GM23338 (cell line): ENCODE results near the gene DNAJC19. TPM values are rescaled to one million over a fixed set of nuclear protein-coding genes. Genes with fewer than 3 reads are reported as not detected.

Experiments
- ATAC-seq: fragments of 200-7000 bp; cut with Tn5 transposase; 3 replicates; pipeline ENCODE4 v1.9.1; 2020
- DNase-seq: peaks from one replicate; pipeline ENCODE4 v3.0.0-alpha.2; 2015; ENCODE audit warnings: low spot score
- H2AFZ ChIP-seq: fragments of 200-600 bp; sonication (generic); 2 replicates; pipeline ENCODE4 v1.8.0; 2016; ENCODE audit warnings: antibody characterized with exemption, mild to moderate bottlenecking, moderate library complexity
- H3F3A ChIP-seq: fragments of 200-600 bp; sonication (generic); replicated peaks from 2 replicates; pipeline ENCODE4 v1.8.0; 2017; ENCODE audit warnings: antibody characterized with exemption, mixed run types, low read depth
- H3K27ac ChIP-seq: fragments of 200-600 bp; sonication (generic); 2 replicates; pipeline ENCODE4 v1.6.1; 2016; ENCODE audit warnings: low read depth
- H3K27me3 ChIP-seq: fragments of 200-600 bp; sonication (generic); 2 replicates; pipeline ENCODE4 v1.8.0; 2016; ENCODE audit warnings: mild to moderate bottlenecking, mixed run types, moderate library complexity; ENCODE audit not compliant: insufficient read depth
- H3K36me3 ChIP-seq: fragments of 200-600 bp; sonication (generic); 2 replicates; pipeline ENCODE4 v1.8.0; 2016; ENCODE audit warnings: mild to moderate bottlenecking; ENCODE audit not compliant: insufficient read depth
- H3K4me1 ChIP-seq: fragments of 200-600 bp; sonication (generic); 2 replicates; pipeline ENCODE4 v1.8.0; 2016; ENCODE audit warnings: mild to moderate bottlenecking, moderate library complexity; ENCODE audit not compliant: insufficient read depth
- H3K4me2 ChIP-seq: fragments of 200-600 bp; sonication (generic); 2 replicates; pipeline ENCODE4 v1.7.1; 2017; ENCODE audit warnings: mixed run types
- H3K4me3 ChIP-seq: fragments of 200-600 bp; sonication (generic); 2 replicates; pipeline ENCODE4 v1.6.1; 2016; ENCODE audit warnings: mixed run types
- H3K79me2 ChIP-seq: fragments of 200-600 bp; sonication (generic); replicated peaks from 2 replicates; pipeline ENCODE4 v1.8.0; 2017; ENCODE audit warnings: mild to moderate bottlenecking; ENCODE audit not compliant: insufficient read depth
- H3K9me2 ChIP-seq: fragments of 200-600 bp; sonication (generic); 2 replicates; pipeline ENCODE4 v1.8.0; 2017; ENCODE audit not compliant: insufficient read depth
- H4K20me1 ChIP-seq: fragments of 200-600 bp; sonication (generic); replicated peaks from 2 replicates; pipeline ENCODE4 v1.8.0; 2017; ENCODE audit warnings: mild to moderate bottlenecking; ENCODE audit not compliant: insufficient read depth
- H3K27ac Mint-ChIP-seq: 2 replicates; pipeline ENCODE4 v1.8.0; 2020; ENCODE audit warnings: inconsistent platforms, mild to moderate bottlenecking, moderate library complexity, mixed read lengths
- H3K27me3 Mint-ChIP-seq: 3 replicates; pipeline ENCODE4 v1.8.0; 2022; ENCODE audit warnings: low read depth, mild to moderate bottlenecking, moderate library complexity, mixed read lengths, inconsistent platforms; ENCODE audit not compliant: insufficient read depth, poor library complexity
- H3K36me3 Mint-ChIP-seq: 3 replicates; pipeline ENCODE4 v1.8.0; 2021; ENCODE audit warnings: low read depth, mild to moderate bottlenecking, inconsistent platforms, moderate library complexity, mixed read lengths
- H3K4me1 Mint-ChIP-seq: 3 replicates; pipeline ENCODE4 v1.8.0; 2020; ENCODE audit warnings: mild to moderate bottlenecking, inconsistent platforms, mixed read lengths
- H3K4me3 Mint-ChIP-seq: 3 replicates; pipeline ENCODE4 v1.8.0; 2021; ENCODE audit warnings: moderate library complexity, mild to moderate bottlenecking, inconsistent platforms, mixed read lengths
- H3K9me3 Mint-ChIP-seq: 3 replicates; pipeline ENCODE4 v1.8.0; 2020; ENCODE audit warnings: moderate library complexity, mild to moderate bottlenecking, inconsistent platforms, mixed read lengths
- CREB1 ChIP-seq: fragments of 250-450 bp; sonication (Bioruptor Pico); IDR thresholded peaks from 2 replicates; pipeline ENCODE4 v1.5.0; 2020; ENCODE audit warnings: low read depth, mild to moderate bottlenecking, moderate library complexity
- ETS1 ChIP-seq: IDR thresholded peaks from 2 replicates; pipeline ENCODE4 v1.6.1; 2016; ENCODE audit warnings: antibody characterized with exemption
- EZH2 ChIP-seq: fragments of 200-600 bp; sonication (generic); IDR thresholded peaks from one replicate; pipeline ENCODE4 v1.8.0; 2017; ENCODE audit warnings: antibody characterized with exemption, mild to moderate bottlenecking, low read depth; ENCODE audit not compliant: unreplicated experiment
- EZH2phosphoT487 ChIP-seq: fragments of 200-600 bp; sonication (generic); IDR thresholded peaks from one replicate; pipeline ENCODE4 v1.8.1; 2018; ENCODE audit warnings: antibody characterized with exemption; ENCODE audit not compliant: unreplicated experiment
- JUNB ChIP-seq: IDR thresholded peaks from one replicate; pipeline ENCODE4 v1.6.1; 2016; ENCODE audit warnings: antibody characterized with exemption; ENCODE audit not compliant: unreplicated experiment
- NANOG ChIP-seq: IDR thresholded peaks from 2 replicates; pipeline ENCODE4 v1.6.1; 2016; ENCODE audit warnings: antibody characterized with exemption, borderline replicate concordance
- POLR2AphosphoS5 ChIP-seq: IDR thresholded peaks from 2 replicates; pipeline ENCODE4 v1.6.1; 2016; ENCODE audit warnings: antibody characterized with exemption, low read depth
- ZNF114 ChIP-seq: fragments of 250-450 bp; sonication (Bioruptor Pico); IDR thresholded peaks from 2 replicates; pipeline ENCODE4 v1.5.0; 2020; ENCODE audit warnings: mild to moderate bottlenecking, moderate library complexity
- ZNF331 ChIP-seq: fragments of 250-450 bp; sonication (Bioruptor Pico); IDR thresholded peaks from 2 replicates; pipeline ENCODE4 v1.5.0; 2020; ENCODE audit warnings: low read depth, mild to moderate bottlenecking, moderate library complexity
- ZNF462 ChIP-seq: fragments of 250-450 bp; sonication (Bioruptor Pico); IDR thresholded peaks from 2 replicates; pipeline ENCODE4 v1.5.0; 2020; ENCODE audit warnings: mild to moderate bottlenecking, moderate library complexity
- polyA plus RNA-seq: library from polyadenylated mRNA; unstranded; fragments of >200 nt; fragmentation: Nextera tagmentation; extraction: Ambion mirVana; gene quantifications from 2 replicates; pipeline ENCODE4 v1.2.1, GENCODE V29; 2016
- total RNA-seq: library from RNA; depleted of rRNA; stranded (reverse); fragments of >200 nt; shearing (Covaris generic); gene quantifications from 2 replicates; pipeline ENCODE4 v1.2.3, GENCODE V29; 2014

Gene DNAJC19
- total and polyA plus RNA-seq, 2 experiments from 2014 or later, result 33.4 to 312 TPM

- H2AFZ ChIP-seq, result no peak overlapping the region
- Mint-ChIP-seq H3K27me3 (no peaks in the 10 kb centered on the region), H3K4me3 (no peak overlapping the region), H3K4me1 (no peaks in the 10 kb centered on the region), H3K9me3 (peaks cover 15% of the 10 kb centered on the region; the same call in 2 of the 3 replicates), H3K36me3 (peaks cover 3% of the 10 kb centered on the region; the same call in 1 of the 3 replicates), H3K27ac (no peak overlapping the region)
- H3K79me2 ChIP-seq, result no peaks in the 10 kb centered on the region
- no peaks in the 10 kb centered on the region for H3K27me3 ChIP-seq
- DNase-seq (no peak), ATAC-seq (no peak)
- TF ChIP-seq EZH2 (no peak), CREB1 (CRISPR knock-in tag) (no peak), ZNF462 (CRISPR knock-in tag) (no peak), ZNF331 (CRISPR knock-in tag) (no peak), JUNB (no peak), ZNF114 (CRISPR knock-in tag) (no peak)
- no peaks in the 10 kb centered on the region for H3K4me1 ChIP-seq
- H3K36me3 ChIP-seq, result no peaks in the 10 kb centered on the region; the same call in 1 of the 2 replicates
- no peaks in the 10 kb centered on the region for H3F3A ChIP-seq
- no peak overlapping the region for H3K4me3 ChIP-seq
- no peaks in the 10 kb centered on the region for H3K9me2 ChIP-seq
- H3K27ac ChIP-seq, result no peak overlapping the region
- no peak overlapping the region for H3K4me2 ChIP-seq
- H4K20me1 ChIP-seq, result no peaks in the 10 kb centered on the region
Observed at GRCh38 chr3:181025204-181025603, 35.7 kb upstream of the DNAJC19 start.

GRCh38 chr3:181017690-181018089, 28.2 kb upstream of the DNAJC19 start:
- Mint-ChIP-seq H3K9me3 (no peaks in the 10 kb centered on the region), H3K4me1 (no peaks in the 10 kb centered on the region), H3K27me3 (no peaks in the 10 kb centered on the region), H3K4me3 (no peak overlapping the region), H3K27ac (no peak overlapping the region), H3K36me3 (no peaks in the 10 kb centered on the region)
- Histone ChIP-seq H3K36me3 (no peaks in the 10 kb centered on the region), H2AFZ (no peak overlapping the region), H3K9me2 (no peaks in the 10 kb centered on the region), H3K4me3 (no peak overlapping the region), H3K27me3 (no peaks in the 10 kb centered on the region), H3K79me2 (no peaks in the 10 kb centered on the region), H3K4me2 (no peak overlapping the region), H3K27ac (no peak overlapping the region), H4K20me1 (no peaks in the 10 kb centered on the region), H3K4me1 (no peaks in the 10 kb centered on the region), H3F3A (no peaks in the 10 kb centered on the region)
- DNase-seq (no peak), ATAC-seq (no peak)
- TF ChIP-seq EZH2 (no peak), POLR2AphosphoS5 (no peak), EZH2phosphoT487 (no peak), ETS1 (no peak), CREB1 (CRISPR knock-in tag) (no peak), NANOG (no peak)
